Activated T-cell treated with anti-CD3 and anti-CD28 coated beads for 48 hours (primary cell): ENCODE measurements around the gene USB1.

ENCODE experiments used
- DNase-seq: peaks from one replicate; pipeline ENCODE4 v3.0.0-alpha.2; 2020; ENCODE audit warnings: low read depth

Gene USB1

GRCh38 chr16:58034774-58035173, 33.6 kb downstream of the USB1 start:
- DNase-seq: no peak

GRCh38 chr16:58035356-58036170, 34.4 kb downstream of the USB1 start:
- no peak for DNase-seq

- DNase-seq: no peak
These were observed 35.7 kb downstream of the USB1 start for GRCh38 chr16:58036943-58037342.

- no peak for DNase-seq
These were observed 36.3 kb downstream of the USB1 start for GRCh38 chr16:58037365-58038057.

- no peak for DNase-seq
These were observed 37.0 kb downstream of the USB1 start for GRCh38 chr16:58038219-58038641.

- DNase-seq: no peak
These were observed 38.8 kb downstream of the USB1 start for GRCh38 chr16:58039829-58040495.

GRCh38 chr16:58040496-58040846, 39.3 kb downstream of the USB1 start:
- DNase-seq: no peak

GRCh38 chr16:58040945-58041627, 39.9 kb downstream of the USB1 start:
- no peak for DNase-seq

- no peak for DNase-seq
These were observed 40.4 kb downstream of the USB1 start for GRCh38 chr16:58041628-58041955.

- no peak for DNase-seq
These were observed 41.0 kb downstream of the USB1 start for GRCh38 chr16:58042001-58042885.

- no peak for DNase-seq
These were observed 41.8 kb downstream of the USB1 start for GRCh38 chr16:58042886-58043515.

GRCh38 chr16:58043571-58044155, 42.5 kb downstream of the USB1 start:
- no peak for DNase-seq

GRCh38 chr16:58044266-58045019, 43.2 kb downstream of the USB1 start:
- DNase-seq: no peak

- no peak for DNase-seq
These were observed 43.9 kb downstream of the USB1 start for GRCh38 chr16:58045096-58045495.

GRCh38 chr16:58046054-58046881, 45.1 kb downstream of the USB1 start:
- DNase-seq: no peak

- no peak for DNase-seq
These were observed 45.7 kb downstream of the USB1 start for GRCh38 chr16:58046936-58047335.

- no peak for DNase-seq
These were observed 46.5 kb downstream of the USB1 start for GRCh38 chr16:58047557-58048348.
